ENCODE data around the gene RNF123.

DNA sequence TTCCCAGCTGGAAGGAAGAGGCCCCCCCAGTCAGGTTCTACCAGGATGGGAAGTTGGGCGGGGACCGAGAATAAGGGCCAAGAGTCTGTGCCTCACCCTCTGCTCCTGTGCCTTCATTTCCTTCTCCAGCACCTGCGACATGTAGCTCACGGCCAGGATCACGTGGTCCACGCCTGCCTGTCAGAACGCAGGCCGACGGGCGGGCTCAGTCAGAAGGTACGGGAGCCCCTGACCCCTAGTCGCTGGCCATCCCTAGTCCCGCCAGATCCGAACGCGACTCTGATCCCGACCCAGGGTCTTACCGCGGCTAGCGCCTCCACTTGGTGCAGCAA is 33.9 kb downstream of the RNF123 start:
- TF ChIP-seq, protein P1, sequence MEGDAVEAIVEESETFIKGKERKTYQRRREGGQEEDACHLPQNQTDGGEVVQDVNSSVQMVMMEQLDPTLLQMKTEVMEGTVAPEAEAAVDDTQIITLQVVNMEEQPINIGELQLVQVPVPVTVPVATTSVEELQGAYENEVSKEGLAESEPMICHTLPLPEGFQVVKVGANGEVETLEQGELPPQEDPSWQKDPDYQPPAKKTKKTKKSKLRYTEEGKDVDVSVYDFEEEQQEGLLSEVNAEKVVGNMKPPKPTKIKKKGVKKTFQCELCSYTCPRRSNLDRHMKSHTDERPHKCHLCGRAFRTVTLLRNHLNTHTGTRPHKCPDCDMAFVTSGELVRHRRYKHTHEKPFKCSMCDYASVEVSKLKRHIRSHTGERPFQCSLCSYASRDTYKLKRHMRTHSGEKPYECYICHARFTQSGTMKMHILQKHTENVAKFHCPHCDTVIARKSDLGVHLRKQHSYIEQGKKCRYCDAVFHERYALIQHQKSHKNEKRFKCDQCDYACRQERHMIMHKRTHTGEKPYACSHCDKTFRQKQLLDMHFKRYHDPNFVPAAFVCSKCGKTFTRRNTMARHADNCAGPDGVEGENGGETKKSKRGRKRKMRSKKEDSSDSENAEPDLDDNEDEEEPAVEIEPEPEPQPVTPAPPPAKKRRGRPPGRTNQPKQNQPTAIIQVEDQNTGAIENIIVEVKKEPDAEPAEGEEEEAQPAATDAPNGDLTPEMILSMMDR (IDR thresholded peaks at IDR 0.05) = no peak
- no peak for TF ChIP-seq EZH2 (IDR thresholded peaks at IDR 0.05; ENCODE audit: borderline replicate concordance, insufficient read depth, low read depth, low read length, poor library complexity, severe bottlenecking)
